ENCODE data around the gene METTL1.

The METTL1 gene

DNA sequence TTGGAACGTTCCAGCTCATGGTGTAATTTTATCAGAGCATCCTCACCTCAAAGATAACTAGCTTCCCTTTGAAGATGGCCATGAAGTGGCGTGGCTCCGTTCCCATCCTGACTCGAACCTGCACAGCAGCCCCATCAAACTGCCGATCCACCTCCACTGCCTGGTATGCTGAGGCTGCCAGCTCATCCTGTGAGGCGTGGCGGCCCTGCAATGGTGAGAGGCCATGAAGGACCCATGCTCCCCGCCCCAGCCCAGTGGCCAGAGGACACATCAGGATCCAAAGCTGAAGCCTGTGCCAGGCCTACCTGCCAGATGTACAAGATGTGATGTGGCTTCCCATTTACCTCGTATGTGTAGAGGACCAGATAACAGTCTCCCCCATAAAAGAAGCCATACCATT lies 35.4 kb upstream of the METTL1 start:
- H3K27ac ChIP-seq (replicated peaks; ENCODE audit: low read length) = no peak overlapping the region
- peaks cover 10 to 66% of the 10 kb centered on the region in 2 donors for H3K36me3 ChIP-seq (replicated peaks in 1 of 2; ENCODE audit: control insufficient read depth in 2 of 2, insufficient read depth in 2 of 2, low read length in 2 of 2)
- no peak overlapping the region for H2BK15ac ChIP-seq (ENCODE audit: low read length)
- H2BK12ac ChIP-seq (ENCODE audit: low read length) = no peak overlapping the region
- H3K23ac ChIP-seq (ENCODE audit: low read depth, low read length, poor library complexity) = no peak overlapping the region
- H3K14ac ChIP-seq (ENCODE audit: low read length) = no peak overlapping the region
- H2AFZ ChIP-seq (ENCODE audit: low read length) = no peak overlapping the region
- H4K91ac ChIP-seq (ENCODE audit: low read depth, low read length, poor library complexity) = no peak overlapping the region
- H2BK5ac ChIP-seq (ENCODE audit: low read length) = no peak overlapping the region
- H4K8ac ChIP-seq (ENCODE audit: low read depth, low read length) = no peak overlapping the region
- no peak overlapping the region for H3K4me2 ChIP-seq (ENCODE audit: insufficient read depth, low read length, poor library complexity, severe bottlenecking)
- no peak overlapping the region for H3K18ac ChIP-seq (ENCODE audit: low read length)
- H3K9ac ChIP-seq (ENCODE audit: low read depth, low read length, poor library complexity) = no peak overlapping the region
- H3K4me1 ChIP-seq (ENCODE audit: control insufficient read depth in 2 of 2, insufficient read depth in 1 of 2, low read depth in 1 of 2, low read length in 2 of 2) = no peaks in the 10 kb centered on the region
- H2BK120ac ChIP-seq (ENCODE audit: low read depth, low read length) = no peak overlapping the region
- DNase-seq (ENCODE audit: low spot score) = no peak
- no peaks in the 10 kb centered on the region for H3K79me1 ChIP-seq (ENCODE audit: low read depth, low read length)
- no peaks in the 10 kb centered on the region for H3K9me3 ChIP-seq (replicated peaks in 1 of 2; ENCODE audit: control insufficient read depth in 2 of 2, insufficient read depth in 1 of 2, low read depth in 1 of 2, low read length in 2 of 2)
- WGBS, 2 donors (ENCODE audit: extremely low coverage in 2 of 2, insufficient read length in 2 of 2, insufficient replicate concordance in 1 of 2) = no CpG with 5 or more reads among the region's 9 CpGs
- H3K4ac ChIP-seq (ENCODE audit: low read length) = no peak overlapping the region
- H2AK5ac ChIP-seq (ENCODE audit: low read depth, low read length) = no peak overlapping the region
- no peaks in the 10 kb centered on the region for H3K27me3 ChIP-seq (ENCODE audit: control insufficient read depth in 3 of 3, insufficient read depth in 3 of 3, low read depth in 1 of 3, low read length in 3 of 3)
- H3K4me3 ChIP-seq (ENCODE audit: low read length in 2 of 2) = peak overlapping the region in 1 of 2 donors; percentile 65

DNA sequence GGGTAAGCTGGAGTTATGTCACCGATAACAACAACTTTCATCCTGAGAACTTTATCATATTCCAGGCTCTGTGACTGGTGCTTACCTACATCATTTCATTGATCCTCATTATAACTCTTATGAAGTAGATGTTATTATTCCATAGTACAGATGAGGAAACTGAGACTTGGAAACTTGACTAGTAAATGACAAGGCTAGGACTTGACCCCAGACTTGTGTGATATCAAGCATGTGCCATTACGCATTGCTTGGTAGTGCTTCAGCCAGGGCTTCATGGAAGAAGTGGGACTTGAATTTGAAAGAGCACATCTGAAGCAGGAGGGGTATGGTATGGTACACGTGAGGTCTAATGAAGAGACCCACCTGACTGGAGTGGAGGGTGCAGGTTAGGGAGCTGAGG lies 34.8 kb upstream of the METTL1 start:
- Histone ChIP-seq H3K18ac (ENCODE audit: low read length) (no peak overlapping the region), H2BK5ac (ENCODE audit: low read length) (no peak overlapping the region), H3K4ac (ENCODE audit: low read length) (no peak overlapping the region), H4K91ac (ENCODE audit: low read depth, low read length, poor library complexity) (no peak overlapping the region), H2BK12ac (ENCODE audit: low read length) (no peak overlapping the region), H3K27me3 (ENCODE audit: control insufficient read depth in 3 of 3, insufficient read depth in 3 of 3, low read depth in 1 of 3, low read length in 3 of 3) (no peaks in the 10 kb centered on the region), H3K23ac (ENCODE audit: low read depth, low read length, poor library complexity) (no peak overlapping the region), H3K36me3 (replicated peaks in 1 of 2; ENCODE audit: control insufficient read depth in 2 of 2, insufficient read depth in 2 of 2, low read length in 2 of 2) (peaks cover 12 to 72% of the 10 kb centered on the region in 2 donors), H3K14ac (ENCODE audit: low read length) (no peak overlapping the region), H4K8ac (ENCODE audit: low read depth, low read length) (no peak overlapping the region), H2BK15ac (ENCODE audit: low read length) (no peak overlapping the region), H3K4me2 (ENCODE audit: insufficient read depth, low read length, poor library complexity, severe bottlenecking) (no peak overlapping the region), H3K9me3 (replicated peaks in 1 of 2; ENCODE audit: control insufficient read depth in 2 of 2, insufficient read depth in 1 of 2, low read depth in 1 of 2, low read length in 2 of 2) (no peaks in the 10 kb centered on the region), H2AK5ac (ENCODE audit: low read depth, low read length) (no peak overlapping the region), H3K79me1 (ENCODE audit: low read depth, low read length) (no peaks in the 10 kb centered on the region), H3K9ac (ENCODE audit: low read depth, low read length, poor library complexity) (no peak overlapping the region), H3K27ac (replicated peaks; ENCODE audit: low read length) (no peak overlapping the region), H2BK120ac (ENCODE audit: low read depth, low read length) (no peak overlapping the region), H2AFZ (ENCODE audit: low read length) (no peak overlapping the region), H3K4me3 (ENCODE audit: low read length in 2 of 2) (no peak overlapping the region), H3K4me1 (ENCODE audit: control insufficient read depth in 2 of 2, insufficient read depth in 1 of 2, low read depth in 1 of 2, low read length in 2 of 2) (no peaks in the 10 kb centered on the region)
- no CpG with 5 or more reads among the region's 3 CpGs for WGBS, 2 donors (ENCODE audit: extremely low coverage in 2 of 2, insufficient read length in 2 of 2, insufficient replicate concordance in 1 of 2)
- no peak for DNase-seq (ENCODE audit: low spot score)

DNA sequence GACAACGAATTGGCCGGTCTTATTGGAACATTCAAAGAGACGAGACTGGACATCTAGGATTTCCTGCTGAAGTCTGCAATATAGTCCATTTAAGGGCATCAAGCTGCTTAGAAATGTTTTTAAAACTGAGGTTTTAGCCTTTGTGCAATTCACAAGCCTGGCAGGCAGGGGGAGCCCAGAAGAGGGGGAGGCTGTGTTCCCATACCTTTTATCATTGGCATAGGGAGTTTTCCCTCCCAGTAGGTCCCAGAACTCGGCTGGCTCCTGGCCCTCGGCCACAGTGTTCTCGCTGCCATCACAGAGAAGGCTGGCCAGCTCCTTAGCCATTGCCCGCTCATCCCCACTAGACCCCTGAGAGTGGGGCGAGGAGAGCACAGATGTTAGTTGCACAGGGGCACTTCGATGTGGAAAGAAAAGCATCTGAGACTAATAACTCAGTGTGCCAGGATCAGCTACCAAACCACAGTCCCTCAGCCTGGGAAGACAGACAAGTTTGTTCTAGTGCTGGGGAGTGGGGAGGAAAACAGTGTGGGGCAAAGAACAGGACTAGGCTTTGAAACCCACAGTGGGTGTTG lies 31.5 kb upstream of the METTL1 start:
- no peak overlapping the region for H3K14ac ChIP-seq (ENCODE audit: low read length)
- H3K4me3 ChIP-seq (ENCODE audit: low read length in 2 of 2) = no peak overlapping the region
- no CpG with 5 or more reads among the region's 9 CpGs for WGBS, 2 donors (ENCODE audit: extremely low coverage in 2 of 2, insufficient read length in 2 of 2, insufficient replicate concordance in 1 of 2)
- no peak overlapping the region for H2BK15ac ChIP-seq (ENCODE audit: low read length)
- no peak overlapping the region for H2BK12ac ChIP-seq (ENCODE audit: low read length)
- DNase-seq (ENCODE audit: low spot score) = no peak
- H3K79me1 ChIP-seq (ENCODE audit: low read depth, low read length) = no peaks in the 10 kb centered on the region
- H2AFZ ChIP-seq (ENCODE audit: low read length) = no peak overlapping the region
- H3K18ac ChIP-seq (ENCODE audit: low read length) = no peak overlapping the region
- no peak overlapping the region for H4K8ac ChIP-seq (ENCODE audit: low read depth, low read length)
- H2BK5ac ChIP-seq (ENCODE audit: low read length) = no peak overlapping the region
- no peak overlapping the region for H3K4ac ChIP-seq (ENCODE audit: low read length)
- H2AK5ac ChIP-seq (ENCODE audit: low read depth, low read length) = no peak overlapping the region
- no peaks in the 10 kb centered on the region for H3K27me3 ChIP-seq (ENCODE audit: control insufficient read depth in 3 of 3, insufficient read depth in 3 of 3, low read depth in 1 of 3, low read length in 3 of 3)
- H3K27ac ChIP-seq (replicated peaks; ENCODE audit: low read length) = no peak overlapping the region
- H3K4me1 ChIP-seq (ENCODE audit: control insufficient read depth in 2 of 2, insufficient read depth in 1 of 2, low read depth in 1 of 2, low read length in 2 of 2) = no peaks in the 10 kb centered on the region
- H3K23ac ChIP-seq (ENCODE audit: low read depth, low read length, poor library complexity) = no peak overlapping the region
- no peak overlapping the region for H4K91ac ChIP-seq (ENCODE audit: low read depth, low read length, poor library complexity)
- no peak overlapping the region for H3K9ac ChIP-seq (ENCODE audit: low read depth, low read length, poor library complexity)
- no peaks in the 10 kb centered on the region for H3K9me3 ChIP-seq (replicated peaks in 1 of 2; ENCODE audit: control insufficient read depth in 2 of 2, insufficient read depth in 1 of 2, low read depth in 1 of 2, low read length in 2 of 2)
- H2BK120ac ChIP-seq (ENCODE audit: low read depth, low read length) = no peak overlapping the region
- no peak overlapping the region for H3K4me2 ChIP-seq (ENCODE audit: insufficient read depth, low read length, poor library complexity, severe bottlenecking)
- peaks cover 10 to 74% of the 10 kb centered on the region in 2 donors for H3K36me3 ChIP-seq (replicated peaks in 1 of 2; ENCODE audit: control insufficient read depth in 2 of 2, insufficient read depth in 2 of 2, low read length in 2 of 2)

DNA sequence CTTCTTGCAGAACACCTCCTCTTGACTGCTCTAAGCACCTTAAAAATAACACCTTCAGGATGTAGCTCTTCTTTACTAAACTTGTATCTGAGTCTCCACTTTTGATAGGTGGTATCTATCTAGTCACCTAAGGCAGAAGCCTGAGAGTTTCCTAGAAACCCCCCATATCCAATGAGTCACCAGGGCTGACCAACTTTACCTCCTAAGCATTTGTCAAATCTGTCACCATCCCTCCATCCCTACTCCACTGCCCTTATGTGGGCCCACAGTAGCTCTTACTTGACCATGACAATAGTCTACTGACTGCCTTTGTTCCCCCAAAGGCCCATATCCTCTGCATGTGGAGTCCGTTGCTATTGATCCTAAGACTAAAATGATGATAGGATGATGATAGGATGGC lies 30.7 kb upstream of the METTL1 start:
- H3K18ac ChIP-seq (ENCODE audit: low read length) = no peak overlapping the region
- no peak overlapping the region for H3K27ac ChIP-seq (replicated peaks; ENCODE audit: low read length)
- H3K4ac ChIP-seq (ENCODE audit: low read length) = no peak overlapping the region
- no peak overlapping the region for H2AFZ ChIP-seq (ENCODE audit: low read length)
- no CpG with 5 or more reads among the region's 1 CpG for WGBS, 2 donors (ENCODE audit: extremely low coverage in 2 of 2, insufficient read length in 2 of 2, insufficient replicate concordance in 1 of 2)
- H3K27me3 ChIP-seq (ENCODE audit: control insufficient read depth in 3 of 3, insufficient read depth in 3 of 3, low read depth in 1 of 3, low read length in 3 of 3) = no peaks in the 10 kb centered on the region
- H2BK12ac ChIP-seq (ENCODE audit: low read length) = no peak overlapping the region
- H3K4me3 ChIP-seq (ENCODE audit: low read length in 2 of 2) = no peak overlapping the region
- H3K4me2 ChIP-seq (ENCODE audit: insufficient read depth, low read length, poor library complexity, severe bottlenecking) = no peak overlapping the region
- H3K23ac ChIP-seq (ENCODE audit: low read depth, low read length, poor library complexity) = no peak overlapping the region
- H2BK5ac ChIP-seq (ENCODE audit: low read length) = no peak overlapping the region
- no peak overlapping the region for H4K91ac ChIP-seq (ENCODE audit: low read depth, low read length, poor library complexity)
- no peaks in the 10 kb centered on the region for H3K4me1 ChIP-seq (ENCODE audit: control insufficient read depth in 2 of 2, insufficient read depth in 1 of 2, low read depth in 1 of 2, low read length in 2 of 2)
- no peak overlapping the region for H2BK15ac ChIP-seq (ENCODE audit: low read length)
- no peak overlapping the region for H2BK120ac ChIP-seq (ENCODE audit: low read depth, low read length)
- no peaks in the 10 kb centered on the region for H3K9me3 ChIP-seq (replicated peaks in 1 of 2; ENCODE audit: control insufficient read depth in 2 of 2, insufficient read depth in 1 of 2, low read depth in 1 of 2, low read length in 2 of 2)
- no peak for DNase-seq (ENCODE audit: low spot score)
- peaks cover 5 to 73% of the 10 kb centered on the region in 2 donors for H3K36me3 ChIP-seq (replicated peaks in 1 of 2; ENCODE audit: control insufficient read depth in 2 of 2, insufficient read depth in 2 of 2, low read length in 2 of 2)
- no peak overlapping the region for H3K9ac ChIP-seq (ENCODE audit: low read depth, low read length, poor library complexity)
- no peak overlapping the region for H3K14ac ChIP-seq (ENCODE audit: low read length)
- H3K79me1 ChIP-seq (ENCODE audit: low read depth, low read length) = no peaks in the 10 kb centered on the region
- no peak overlapping the region for H2AK5ac ChIP-seq (ENCODE audit: low read depth, low read length)
- H4K8ac ChIP-seq (ENCODE audit: low read depth, low read length) = no peak overlapping the region
